Measurements from ENCODE around the gene PHACTR4. TPM values are rescaled to one million over a fixed set of nuclear protein-coding genes. Genes with fewer than 3 reads are reported as not detected.

Gene PHACTR4
- total and polyA plus RNA-seq, 2 donors (not counting 3 experiments of a cell fraction or from before 2014, with no cell fraction given), result 25.4 to 61.0 TPM

GRCh38 chr1:28545246-28545628 is 175.7 kb downstream of the PHACTR4 start:
- no peaks in the 10 kb centered on the region for H3K4me1 ChIP-seq (ENCODE audit: control insufficient read depth, extremely low read depth, insufficient read depth, low read length)
- H3K79me2 ChIP-seq (ENCODE audit: control insufficient read depth, insufficient read depth, low read length), result no peaks in the 10 kb centered on the region
- no peaks in the 10 kb centered on the region for H4K20me1 ChIP-seq (replicated peaks; ENCODE audit: control insufficient read depth, extremely low read depth, insufficient read depth, low read length)
- no peak for TF ChIP-seq CTCF (IDR thresholded peaks at IDR 0.05; ENCODE audit: extremely low read depth in 1 of 2, insufficient read depth in 1 of 2, low read depth in 1 of 2, low read length in 2 of 2)
- no peak for TF ChIP-seq POLR2AphosphoS5 (IDR thresholded peaks at IDR 0.05; ENCODE audit: insufficient read depth, low read depth, low read length)
- TF ChIP-seq EZH2 (IDR thresholded peaks at IDR 0.05; ENCODE audit: borderline replicate concordance, low read depth, low read length, severe bottlenecking), result no peak
- no peak for TF ChIP-seq MAX (IDR thresholded peaks at IDR 0.05; ENCODE audit: insufficient read depth, insufficient read length)
- TF ChIP-seq POLR2A (IDR thresholded peaks at IDR 0.05; ENCODE audit: low read depth, low read length), result no peak
- TF ChIP-seq JUN (IDR thresholded peaks at IDR 0.05; ENCODE audit: borderline replicate concordance, insufficient read depth, insufficient read length, low read depth), result no peak
- TF ChIP-seq GATA2 (IDR thresholded peaks at IDR 0.05; ENCODE audit: insufficient read depth, insufficient read length, low read depth, low read length), result no peak
- TF ChIP-seq MYC (IDR thresholded peaks at IDR 0.05; ENCODE audit: low read depth, low read length), result no peak
- no peak for TF ChIP-seq FOS (IDR thresholded peaks at IDR 0.05; ENCODE audit: borderline replicate concordance, insufficient read depth, low read length)
- ChIA-PET POLR2A (interaction anchor here (0.6 kb wide), 1 partner anchor 23 kb away, joined by 3 read pairs; no protein-coding TSS in a partner anchor), CTCF (interaction anchor here (0.7 to 1.5 kb wide), 2 partner anchors 21 to 27 kb away, joined by 3 to 4 read pairs; no protein-coding TSS in a partner anchor)
- no peak for FAIRE-seq
- no TSS peak for BruUV-seq (replicated peaks)
- H3K4me2 ChIP-seq (ENCODE audit: insufficient read depth, low read length), result no peak overlapping the region
- no peaks in the 10 kb centered on the region for H3K9me1 ChIP-seq (replicated peaks; ENCODE audit: control insufficient read depth, extremely low read depth, insufficient read depth, low read length)
- no peaks in the 10 kb centered on the region for H3K36me3 ChIP-seq (ENCODE audit: control insufficient read depth in 2 of 2, extremely low read depth in 1 of 2, insufficient read depth in 2 of 2, low read length in 2 of 2)
- intact Hi-C loops (cut with micrococcal nuclease) (no loop called here), dilution Hi-C loops (cut with MboI; ENCODE audit: extremely low pct_ligation_motif_present, low sequenced_read_pairs) (no loop called here)
- H3K27ac ChIP-seq (ENCODE audit: insufficient read depth, low read depth, low read length), result no peak overlapping the region
- H3K4me3 ChIP-seq (replicated peaks in 1 of 3; ENCODE audit: insufficient read depth in 1 of 3, low read depth in 1 of 3, low read length in 3 of 3), result no peak overlapping the region
- no peaks in the 10 kb centered on the region for H3K27me3 ChIP-seq (ENCODE audit: control insufficient read depth in 2 of 2, insufficient read depth in 2 of 2, low read length in 2 of 2)
- DNase-seq (ENCODE audit: low read depth, low spot score), result no peak
- H3K9me3 ChIP-seq (replicated peaks; ENCODE audit: control insufficient read depth, insufficient read depth, low read length), result no peaks in the 10 kb centered on the region
- H3K9ac ChIP-seq (replicated peaks; ENCODE audit: extremely low read depth, insufficient read depth, low read length), result no peak overlapping the region
- H2AFZ ChIP-seq (ENCODE audit: low read depth, low read length), result no peak overlapping the region

All from endothelial cell of umbilical vein (primary cell).